HG03469 (cell line): ENCODE measurements around the gene ODC1.
A peak's percentile ranks its signal among the peaks of the same experiment; 100 is the strongest.

Experiments
- ATAC-seq: cut with Tn5 transposase; IDR thresholded peaks from one replicate; pipeline ENCODE4 v1.9.1; 2021; ENCODE audit warnings: mild to moderate bottlenecking, moderate library complexity, moderate number of reproducible peaks; ENCODE audit not compliant: unreplicated experiment

Gene ODC1

DNA sequence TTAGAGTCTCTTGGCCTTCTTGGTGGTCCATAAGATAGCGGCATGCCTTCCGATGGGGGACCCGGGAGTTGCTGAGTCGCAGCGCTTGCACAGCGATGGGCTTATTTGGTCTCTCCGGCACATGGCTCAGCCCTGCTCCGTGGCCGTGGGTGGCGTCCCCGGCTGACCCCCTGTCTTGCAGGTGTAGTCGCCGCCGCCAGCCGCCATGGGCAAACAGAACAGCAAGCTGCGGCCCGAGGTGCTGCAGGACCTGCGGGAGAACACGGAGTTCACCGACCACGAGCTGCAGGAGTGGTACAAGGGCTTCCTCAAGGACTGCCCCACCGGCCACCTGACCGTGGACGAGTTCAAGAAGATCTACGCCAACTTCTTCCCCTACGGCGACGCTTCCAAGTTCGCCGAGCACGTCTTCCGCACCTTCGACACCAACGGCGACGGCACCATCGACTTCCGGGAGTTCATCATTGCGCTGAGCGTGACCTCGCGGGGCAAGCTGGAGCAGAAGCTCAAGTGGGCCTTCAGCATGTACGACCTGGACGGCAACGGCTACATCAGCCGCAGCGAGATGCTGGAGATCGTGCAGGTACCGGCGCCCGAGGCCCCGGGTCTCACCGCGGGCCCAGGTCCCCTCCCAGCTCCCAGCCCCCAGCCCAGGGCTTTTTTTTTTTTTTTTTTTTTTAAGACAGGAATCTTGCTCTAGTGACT, 28.4 kb downstream of the ODC1 start:
- ATAC-seq: no peak

DNA sequence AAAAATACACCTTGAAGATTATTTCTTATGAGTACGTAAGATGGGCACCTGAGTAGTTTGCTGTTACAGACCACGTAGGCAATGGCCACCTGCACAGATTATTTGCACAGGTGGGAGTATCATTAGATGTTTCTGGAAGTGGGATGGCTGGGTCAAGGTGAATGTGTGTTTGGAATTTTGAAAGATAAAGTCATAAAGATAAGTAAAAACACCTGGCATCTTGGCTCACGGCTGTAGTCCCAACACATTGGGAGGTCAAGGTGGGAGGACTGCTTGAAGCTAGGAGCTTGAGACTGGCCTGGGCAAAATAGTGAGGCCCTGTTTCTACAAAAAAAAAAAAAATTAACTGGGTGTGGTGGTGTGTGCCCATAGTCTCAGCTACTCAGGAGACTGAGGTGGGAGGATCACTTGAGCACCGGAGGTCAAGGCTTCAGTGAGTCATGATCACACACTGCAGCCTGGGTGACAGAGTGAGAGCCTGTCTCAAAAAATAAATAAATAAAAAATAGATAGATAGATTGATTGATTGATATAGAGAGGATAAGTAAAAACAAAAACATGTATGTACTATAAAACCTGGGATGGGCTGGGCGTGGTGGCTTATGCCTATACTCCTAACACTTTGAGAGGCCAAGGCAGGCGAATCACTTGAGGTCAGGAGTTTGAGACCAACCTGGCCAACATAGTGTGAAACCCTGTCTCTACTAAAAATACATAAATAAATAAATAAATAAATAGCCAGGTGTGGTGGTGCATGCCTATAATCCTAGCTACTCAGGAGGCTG, 30.4 kb downstream of the ODC1 start:
- ATAC-seq: no peak

DNA sequence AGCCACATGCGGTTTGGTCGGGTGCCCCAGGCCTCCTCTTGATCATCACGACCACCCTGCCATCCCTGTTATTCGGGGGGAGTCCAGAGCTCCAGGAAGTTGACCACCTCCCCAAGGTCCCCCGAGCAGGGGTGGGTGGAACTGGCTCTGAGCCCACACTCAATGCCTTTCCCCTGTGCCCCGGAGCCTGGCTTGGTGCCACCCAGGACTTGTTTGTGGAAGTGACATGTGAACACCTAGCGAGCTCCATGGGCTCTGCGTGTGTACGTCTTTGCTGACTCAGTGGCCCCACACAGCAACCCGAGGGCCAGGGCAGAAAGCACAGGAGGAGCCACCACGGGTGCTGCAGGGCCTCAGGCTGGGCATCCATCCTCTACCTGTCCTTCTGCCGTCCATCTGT, 32.5 kb downstream of the ODC1 start:
- ATAC-seq: no peak

DNA sequence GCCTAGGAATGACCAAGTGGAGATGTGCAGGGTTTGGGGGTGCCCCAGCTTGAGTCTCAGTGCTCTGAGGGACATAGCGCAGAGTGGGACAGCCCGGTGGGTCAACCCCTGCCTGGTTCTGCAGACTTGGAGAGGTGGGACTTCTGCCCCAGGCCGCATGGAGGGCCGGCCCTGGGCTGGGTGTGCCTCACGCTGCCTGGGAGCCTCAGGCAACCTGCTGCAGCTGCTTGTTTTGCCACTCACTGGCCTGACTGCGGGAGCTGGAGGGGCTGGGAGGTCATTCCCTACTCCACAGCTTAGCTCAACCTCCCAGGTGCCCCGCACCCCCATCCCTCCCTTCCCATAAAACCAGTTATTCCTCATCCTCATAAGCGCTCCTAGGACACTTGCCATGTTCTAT, 33.1 kb downstream of the ODC1 start:
- ATAC-seq: no peak

DNA sequence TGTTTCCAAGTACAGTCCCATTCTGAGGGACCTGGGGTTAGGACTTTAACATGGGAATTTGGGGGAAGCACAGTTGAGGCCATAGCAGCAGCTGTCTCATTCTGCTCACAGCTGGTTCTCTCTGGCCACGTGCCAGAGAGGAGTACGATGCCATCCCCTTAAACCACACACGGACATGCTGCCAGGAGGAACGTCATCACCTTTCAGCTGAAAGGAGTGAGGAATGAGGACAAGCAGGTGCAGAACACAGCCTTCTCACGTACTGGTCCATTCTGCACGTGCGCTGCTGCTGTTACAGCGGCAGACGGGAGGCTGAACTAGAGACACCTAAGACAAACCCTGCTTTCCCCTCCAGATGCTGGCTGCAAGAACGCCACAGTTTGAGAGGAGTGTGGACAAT, 33.5 kb downstream of the ODC1 start:
- no peak for ATAC-seq

DNA sequence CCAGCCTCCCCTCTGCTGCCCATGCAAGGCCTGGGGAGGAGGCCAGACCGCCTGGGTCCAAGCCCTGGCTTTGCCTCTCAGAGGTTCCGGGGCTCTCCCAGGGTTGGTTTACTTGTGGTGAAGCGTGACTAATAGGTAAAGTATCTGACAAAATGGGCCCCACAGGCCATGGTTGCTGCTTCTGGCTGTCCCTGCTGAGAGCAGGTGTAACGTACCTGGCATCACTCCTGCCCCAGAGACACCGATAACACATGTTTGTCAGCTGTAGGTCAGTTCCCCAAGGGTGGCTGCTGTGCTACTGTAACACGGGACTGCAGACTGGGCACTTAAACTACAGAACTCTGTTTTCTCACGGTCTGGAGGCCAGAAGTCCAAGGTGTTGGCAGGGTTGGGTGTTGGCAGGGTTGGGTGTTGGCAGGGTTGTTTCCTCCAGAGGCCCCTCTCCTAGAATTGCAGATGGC, 34.1 kb downstream of the ODC1 start:
- no peak for ATAC-seq

DNA sequence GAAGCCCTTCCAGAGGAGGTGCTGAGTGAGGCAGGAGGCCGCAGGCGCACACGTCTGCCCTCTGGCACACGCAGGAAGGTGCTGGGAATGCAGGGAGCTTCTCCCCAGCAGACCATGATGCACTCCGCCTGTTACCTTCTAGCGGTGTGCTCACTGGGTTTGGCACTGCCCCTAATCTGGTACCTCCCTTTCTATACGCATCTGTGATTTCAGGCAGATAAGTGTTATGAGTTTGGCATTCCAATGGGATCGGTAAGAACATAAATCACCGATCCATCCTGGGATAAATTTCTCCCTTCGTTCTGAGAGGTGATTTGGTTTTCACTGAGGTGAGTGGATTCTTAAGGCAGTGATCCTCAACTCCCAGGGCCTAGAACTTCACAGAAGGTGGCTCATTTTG, 34.6 kb downstream of the ODC1 start:
- ATAC-seq: no peak

DNA sequence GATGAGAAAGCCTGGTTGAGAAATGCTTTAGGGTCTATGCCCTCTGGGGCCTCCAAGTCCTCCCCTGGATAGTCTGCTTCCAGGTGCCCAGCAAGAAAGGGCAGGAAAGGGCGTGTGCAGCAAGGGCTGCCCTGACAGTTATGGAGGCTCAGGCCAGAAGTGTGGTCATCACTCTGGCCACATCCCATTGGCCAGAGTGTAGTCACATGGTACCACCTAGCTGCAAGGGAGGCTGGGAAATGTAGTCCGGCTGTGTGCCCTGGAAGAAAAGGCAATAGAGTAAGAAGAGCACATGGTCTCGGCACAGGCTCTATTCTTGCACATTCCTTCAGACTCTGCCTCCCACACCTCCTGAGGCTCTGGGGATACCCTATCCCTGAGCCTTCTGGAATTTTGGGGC, 35.7 kb downstream of the ODC1 start:
- ATAC-seq: no peak

DNA sequence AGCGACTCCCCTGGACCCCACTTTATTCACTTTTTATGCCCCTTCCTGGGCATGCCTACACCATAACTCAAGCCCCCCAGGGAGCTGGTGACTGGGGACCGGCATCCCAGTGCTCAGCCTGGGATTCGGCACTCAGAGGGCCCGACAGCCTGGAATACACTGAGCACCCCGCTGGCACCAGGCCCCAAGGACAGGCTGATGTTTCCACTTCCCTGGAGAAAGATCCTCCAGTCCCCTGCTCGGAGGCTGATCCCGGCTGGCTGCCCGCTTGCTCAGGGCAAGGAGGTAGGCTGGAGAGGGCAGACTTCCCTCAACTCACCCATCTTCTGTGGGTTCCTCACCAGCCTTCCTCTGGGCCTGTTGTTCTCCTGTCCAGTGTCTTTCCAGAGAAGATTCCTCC, 36.6 kb downstream of the ODC1 start:
- no peak for ATAC-seq

DNA sequence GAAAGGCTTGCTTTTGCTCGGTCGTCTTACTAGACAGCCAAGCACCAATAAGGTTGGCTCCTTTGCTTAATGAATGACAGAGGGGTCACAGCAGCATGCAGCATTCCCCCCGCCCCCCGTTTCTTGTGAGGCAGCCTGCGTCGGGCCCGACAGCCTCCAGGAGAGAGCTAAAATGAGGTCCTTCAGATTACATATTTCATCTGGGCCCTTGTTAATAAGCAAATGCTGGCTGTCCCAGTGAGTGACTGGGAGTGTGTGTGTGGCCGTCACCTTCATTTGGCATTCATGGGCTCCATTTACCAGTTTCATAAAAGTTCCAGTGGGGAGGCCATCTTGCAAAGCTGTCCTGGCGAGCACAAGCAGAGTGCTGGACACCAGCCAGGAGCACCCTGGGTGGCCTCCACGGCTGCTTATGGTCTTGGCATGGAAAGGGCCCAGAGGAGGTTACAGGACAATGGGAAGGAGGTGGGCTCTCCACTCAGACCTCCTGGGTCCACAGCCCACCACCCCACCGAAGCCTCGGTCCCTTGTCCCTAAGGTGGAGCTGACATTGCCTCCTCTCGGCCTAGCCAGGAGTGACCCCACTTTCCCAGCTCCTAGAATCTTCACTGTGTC, 37.2 kb downstream of the ODC1 start:
- ATAC-seq: no peak

DNA sequence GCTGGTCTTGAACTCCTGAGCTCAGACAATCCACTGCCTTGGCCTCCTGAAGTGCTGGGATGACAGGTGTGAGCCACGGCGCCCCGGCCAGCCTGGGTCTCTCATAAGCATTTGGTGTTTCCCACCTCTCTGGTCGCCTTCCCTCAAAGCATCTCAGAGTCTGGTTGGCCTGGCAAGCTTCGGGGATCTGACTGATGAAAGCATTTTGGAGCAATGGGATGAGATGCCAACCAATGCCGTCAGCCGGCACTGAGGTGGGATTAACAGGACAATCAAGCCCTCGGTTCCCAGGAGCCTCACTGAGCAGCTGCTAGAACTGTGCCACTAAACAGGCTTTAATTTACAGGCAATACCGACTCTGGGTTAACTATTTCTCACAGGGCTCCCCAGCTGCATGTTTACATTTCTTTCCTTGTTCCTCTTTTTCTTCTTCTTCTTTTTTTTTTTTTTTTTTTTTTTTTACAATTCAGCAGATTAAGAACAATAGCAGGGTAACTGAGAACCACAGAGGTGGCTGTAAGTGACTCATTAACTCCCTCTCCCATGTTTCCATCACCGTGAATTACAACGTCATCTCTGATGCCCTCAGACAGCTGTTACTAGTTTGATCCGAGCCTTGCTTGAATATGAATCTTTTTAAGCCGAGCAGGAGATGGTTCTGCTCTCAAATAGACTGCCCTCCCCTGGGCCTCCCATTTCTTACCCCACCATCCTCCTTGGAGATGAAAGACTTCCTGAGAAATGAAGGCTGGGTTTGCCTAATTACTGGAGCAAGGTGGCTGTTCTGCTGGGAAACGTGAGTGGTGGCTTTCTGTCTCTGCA, 37.9 kb downstream of the ODC1 start:
- peak; percentile 46 for ATAC-seq

DNA sequence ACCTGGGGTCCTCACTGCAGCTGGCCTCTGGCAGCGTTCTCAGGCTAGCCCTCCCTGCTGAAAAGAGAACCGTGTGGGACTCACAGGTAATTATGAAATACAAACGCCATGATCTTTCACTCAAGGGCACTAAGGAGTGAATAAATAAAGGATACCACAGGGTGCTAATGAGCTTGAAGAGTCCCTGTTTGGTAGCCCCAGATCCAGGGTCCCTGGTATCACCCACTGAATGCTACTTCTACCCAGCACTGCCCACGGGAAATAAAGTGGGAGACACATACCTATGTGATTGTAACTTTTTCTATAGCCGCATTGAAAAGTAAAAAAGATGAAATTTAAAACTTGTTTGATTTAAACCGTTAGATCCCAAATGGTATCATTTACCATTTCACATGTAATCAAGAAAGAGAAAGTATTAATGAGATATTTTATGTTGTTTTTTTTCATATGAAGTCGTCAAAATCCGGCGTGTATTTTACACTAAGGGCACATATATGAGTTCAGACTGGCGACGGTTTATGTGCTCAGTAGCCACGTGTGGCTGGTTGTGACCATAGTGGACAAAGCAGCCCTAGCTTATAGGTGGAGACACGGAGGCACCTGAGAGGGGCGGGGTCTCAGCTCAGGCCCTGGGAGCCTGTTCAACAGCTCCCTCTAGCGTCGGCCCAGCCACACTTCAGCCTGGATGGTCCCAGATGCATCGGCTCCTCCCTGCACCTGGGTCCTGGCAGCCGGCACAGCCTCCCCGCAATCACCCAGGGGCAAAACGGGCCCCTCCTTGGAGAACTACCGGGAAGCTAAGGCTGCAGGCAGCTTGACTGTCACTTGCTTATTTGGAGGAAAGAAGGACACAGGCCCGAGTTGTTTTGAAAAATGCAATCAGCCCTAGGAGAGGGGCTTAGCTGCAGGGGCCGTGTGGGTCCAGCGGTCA, 39.2 kb downstream of the ODC1 start:
- peak; percentile 31 for ATAC-seq

DNA sequence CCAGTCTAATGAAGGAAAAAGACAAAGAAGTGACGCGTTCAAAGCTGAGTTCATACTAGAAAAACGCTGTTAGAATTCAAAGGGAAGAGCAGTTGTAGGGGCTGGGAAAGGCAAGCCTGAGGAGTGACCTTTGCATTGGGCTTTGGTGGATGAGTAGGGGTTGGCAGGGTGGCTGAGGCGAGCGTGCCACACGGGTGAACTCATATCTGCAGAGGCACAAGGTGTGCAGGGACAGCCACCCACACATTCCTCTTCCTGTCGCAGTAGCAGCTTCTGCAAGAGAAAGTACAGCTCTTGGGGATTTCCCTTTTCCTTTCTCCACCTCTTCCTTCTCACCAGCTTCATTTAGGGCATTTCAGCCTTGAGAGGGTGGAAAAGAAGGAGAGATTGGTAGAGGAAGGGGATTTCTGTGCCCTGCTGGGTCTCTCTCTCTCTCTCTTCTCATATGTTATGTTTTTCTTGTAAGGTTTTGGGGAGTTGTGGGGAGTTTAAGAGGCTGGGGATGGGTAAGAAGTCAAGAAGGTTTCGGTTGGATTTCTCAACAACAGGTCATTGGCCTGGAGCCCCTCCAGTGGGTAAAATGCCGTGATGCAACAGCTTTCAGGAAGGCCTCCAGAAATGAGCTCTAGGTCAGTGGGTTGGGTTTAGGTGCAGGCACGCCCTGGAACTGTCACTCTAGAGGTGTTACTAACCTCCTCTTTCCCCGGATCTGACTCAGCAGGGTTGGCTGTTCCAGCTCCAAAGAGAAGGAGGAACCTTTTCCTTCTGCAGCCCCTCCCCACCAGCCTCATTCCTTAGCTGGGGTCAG, 40.1 kb downstream of the ODC1 start:
- peak; percentile 30 for ATAC-seq

DNA sequence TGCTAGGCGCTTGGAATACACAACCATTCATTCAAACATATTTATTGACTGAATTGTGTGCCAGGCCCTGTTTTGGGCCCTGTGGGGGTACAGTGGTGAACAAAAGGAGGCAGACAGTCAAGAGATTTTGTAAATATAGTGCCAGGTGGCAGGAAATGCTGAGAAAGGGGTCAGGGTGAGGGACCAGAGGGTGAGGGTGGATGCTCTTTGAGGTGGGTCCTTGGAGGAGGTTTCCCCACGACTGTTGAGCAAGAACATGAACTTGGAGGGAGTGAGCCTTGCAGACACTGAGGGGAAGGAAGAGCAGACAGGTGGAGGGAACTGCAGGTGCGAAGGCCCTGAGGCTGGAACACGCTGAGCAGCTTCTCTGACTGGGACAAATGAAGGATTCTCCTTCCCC, 40.7 kb downstream of the ODC1 start:
- ATAC-seq: no peak

DNA sequence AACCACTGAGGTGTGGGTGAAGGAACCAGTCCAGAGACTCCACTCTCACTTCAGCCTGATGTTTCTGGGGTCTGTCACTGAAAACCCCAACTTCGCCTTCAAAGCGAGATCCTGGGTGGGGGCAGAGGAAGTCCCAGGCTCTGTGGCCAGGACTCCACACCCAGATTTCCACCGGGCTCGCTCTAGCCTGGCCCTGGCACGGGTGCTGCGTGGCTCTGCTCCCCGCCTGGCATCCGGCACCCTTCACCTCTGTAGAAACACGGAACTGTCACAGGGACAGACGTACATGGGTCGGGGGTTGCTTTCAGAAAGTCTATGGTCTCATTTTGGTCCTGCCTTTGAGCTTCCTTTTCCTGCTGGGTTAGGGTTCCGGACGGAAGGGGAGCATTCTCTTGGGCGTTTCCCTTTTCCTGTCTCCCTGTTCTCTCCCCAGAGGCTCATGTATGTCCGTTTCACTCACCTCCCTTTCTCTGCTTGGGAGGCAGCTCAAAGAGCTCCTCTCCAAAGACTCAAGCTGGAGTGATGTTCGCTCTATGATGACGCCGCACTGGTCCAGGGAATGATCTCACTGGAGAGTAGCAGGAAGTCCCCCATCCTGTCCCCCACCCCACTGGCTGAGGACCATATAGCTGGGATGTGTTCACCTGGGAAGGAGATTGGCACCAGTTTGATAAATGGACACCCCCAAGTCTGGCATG, 41.5 kb downstream of the ODC1 start:
- ATAC-seq: no peak

DNA sequence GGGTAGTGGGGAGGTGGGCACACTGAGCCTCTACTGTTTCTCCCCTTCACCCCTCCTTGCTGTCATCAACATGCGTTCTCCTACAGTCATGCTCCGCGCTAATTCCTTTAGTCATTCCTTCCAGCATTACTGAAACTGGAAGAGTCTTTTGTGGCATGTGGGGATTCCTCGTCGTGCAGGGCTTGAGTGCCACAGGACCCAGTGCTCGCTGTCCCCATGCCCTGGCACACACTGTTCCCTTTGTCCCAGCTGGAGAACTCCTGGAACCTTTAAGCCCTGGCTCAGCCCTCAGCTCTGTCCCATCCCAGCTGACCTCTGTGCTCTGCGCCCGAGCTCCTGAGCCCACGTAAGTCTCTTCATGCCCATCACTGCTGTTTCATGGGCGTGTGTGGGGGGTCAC, 42.1 kb downstream of the ODC1 start:
- no peak for ATAC-seq

DNA sequence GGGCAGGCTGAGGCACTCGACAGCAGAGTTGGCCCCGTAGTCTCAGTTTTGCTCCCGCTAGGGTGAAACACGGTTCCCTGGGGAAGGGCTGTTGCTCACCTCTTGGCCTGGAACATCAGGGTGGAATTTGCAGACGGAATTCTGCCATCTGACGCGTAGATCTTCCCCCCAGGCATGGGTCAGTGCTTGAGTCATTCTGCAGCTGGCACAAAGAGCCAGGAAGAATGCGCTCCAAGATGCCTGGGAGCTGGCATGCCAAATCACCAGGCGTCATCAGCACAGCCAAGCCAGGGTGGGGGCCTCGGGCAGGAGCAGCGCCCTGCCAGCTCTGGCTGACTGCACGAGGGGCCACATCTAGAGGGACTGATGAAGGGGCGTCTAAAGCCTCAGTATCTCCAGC, 42.7 kb downstream of the ODC1 start:
- ATAC-seq: no peak

DNA sequence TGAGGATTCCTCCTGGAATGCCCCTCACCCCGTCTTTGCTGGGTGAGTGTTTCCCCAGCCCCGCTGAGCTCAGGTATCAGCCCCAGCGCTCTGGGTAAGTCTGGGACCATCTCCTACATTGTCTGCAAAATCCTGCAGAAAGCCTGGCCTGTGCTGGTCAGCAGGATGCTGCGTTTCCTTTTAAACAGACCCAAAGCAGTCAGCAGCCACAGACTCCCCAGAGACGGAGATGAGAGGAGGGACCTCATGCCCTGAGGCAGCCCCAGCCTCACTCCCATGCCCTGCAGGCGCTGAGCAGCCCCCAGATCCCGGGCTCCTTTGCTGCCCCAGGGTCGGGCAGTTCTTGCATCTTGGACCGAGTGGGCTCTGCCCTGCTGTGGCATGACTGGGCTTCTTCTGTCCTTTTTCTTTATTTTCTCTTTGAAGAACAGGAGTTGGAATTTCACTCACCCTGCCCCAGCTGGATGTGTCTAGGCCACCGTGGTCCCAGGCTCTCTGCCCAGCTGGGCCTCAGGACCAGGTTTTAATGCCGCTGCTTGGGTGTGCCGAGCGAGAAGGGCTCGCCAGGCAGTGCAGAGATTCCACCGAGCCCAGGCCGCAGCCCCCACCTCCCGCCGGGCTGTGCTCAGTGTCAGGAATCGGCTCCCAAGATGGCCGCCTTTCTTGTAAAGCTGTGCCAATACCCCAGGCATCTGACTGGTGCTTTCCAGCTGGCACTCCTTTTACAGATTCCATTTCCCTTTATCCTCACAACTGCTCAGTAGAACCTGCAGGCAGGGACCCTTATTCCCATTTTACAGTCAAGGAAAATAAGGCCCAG, 43.6 kb downstream of the ODC1 start:
- no peak for ATAC-seq
